Astrocyte of the spinal cord (primary cell): ENCODE data around the gene GRHL1.

Source experiments
- DNase-seq: peaks from one replicate; pipeline ENCODE4 v3.0.0; 2011; ENCODE audit warnings: low read depth, low spot score
- H3K4me3 ChIP-seq: 2 replicates; pipeline ENCODE4 v1.5.1; 2011; ENCODE audit warnings: low read depth, mild to moderate bottlenecking, low read length, moderate library complexity
- in situ Hi-C: cut with HindIII; loops from 2 replicates; pipeline ENCODE4 v1.10.0; 2017; ENCODE audit warnings: low sequenced_read_pairs
- TF ChIP-seq, protein P1 (sequence below): IDR thresholded peaks from 2 replicates; pipeline ENCODE4 v1.5.1; 2012; ENCODE audit warnings: low read depth, mild to moderate bottlenecking, low read length, inconsistent platforms

Gene GRHL1

GRCh38 chr2:9990736-9991135 lies 39.2 kb downstream of the GRHL1 start:
- TF ChIP-seq, protein P1, sequence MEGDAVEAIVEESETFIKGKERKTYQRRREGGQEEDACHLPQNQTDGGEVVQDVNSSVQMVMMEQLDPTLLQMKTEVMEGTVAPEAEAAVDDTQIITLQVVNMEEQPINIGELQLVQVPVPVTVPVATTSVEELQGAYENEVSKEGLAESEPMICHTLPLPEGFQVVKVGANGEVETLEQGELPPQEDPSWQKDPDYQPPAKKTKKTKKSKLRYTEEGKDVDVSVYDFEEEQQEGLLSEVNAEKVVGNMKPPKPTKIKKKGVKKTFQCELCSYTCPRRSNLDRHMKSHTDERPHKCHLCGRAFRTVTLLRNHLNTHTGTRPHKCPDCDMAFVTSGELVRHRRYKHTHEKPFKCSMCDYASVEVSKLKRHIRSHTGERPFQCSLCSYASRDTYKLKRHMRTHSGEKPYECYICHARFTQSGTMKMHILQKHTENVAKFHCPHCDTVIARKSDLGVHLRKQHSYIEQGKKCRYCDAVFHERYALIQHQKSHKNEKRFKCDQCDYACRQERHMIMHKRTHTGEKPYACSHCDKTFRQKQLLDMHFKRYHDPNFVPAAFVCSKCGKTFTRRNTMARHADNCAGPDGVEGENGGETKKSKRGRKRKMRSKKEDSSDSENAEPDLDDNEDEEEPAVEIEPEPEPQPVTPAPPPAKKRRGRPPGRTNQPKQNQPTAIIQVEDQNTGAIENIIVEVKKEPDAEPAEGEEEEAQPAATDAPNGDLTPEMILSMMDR, result no peak
- in situ Hi-C loops, result no loop called here

GRCh38 chr2:9991221-9991620 lies 39.7 kb downstream of the GRHL1 start:
- in situ Hi-C loops, result no loop called here
- TF ChIP-seq, protein P1, result no peak
- no peak for DNase-seq
- H3K4me3 ChIP-seq, result no peak overlapping the region

More at GRCh38 chr2:9990736-9991135, 39.2 kb downstream of the GRHL1 start:
- no peak overlapping the region for H3K4me3 ChIP-seq
- DNase-seq, result no peak

DNA sequence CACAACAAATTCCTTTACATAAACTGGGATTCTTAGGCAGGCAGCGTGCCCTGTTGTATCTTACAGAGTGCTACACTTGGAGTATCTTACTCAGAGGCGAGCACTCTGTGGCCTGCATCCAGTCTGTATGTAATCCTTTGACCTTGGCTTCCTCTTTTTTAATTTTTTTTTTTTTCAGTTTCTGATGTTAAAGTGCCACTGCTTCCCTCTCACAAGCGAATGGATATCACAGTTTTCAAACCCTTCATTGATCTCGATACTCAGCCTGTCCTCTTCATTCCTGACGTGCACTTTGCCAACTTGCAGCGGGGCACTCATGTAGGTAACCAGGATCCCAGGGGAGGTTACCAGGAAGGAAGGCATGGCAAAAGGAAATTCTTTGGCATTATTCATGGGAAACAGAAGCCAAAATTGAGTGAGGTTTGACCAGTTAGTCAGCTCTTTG lies 40.4 kb downstream of the GRHL1 start:
- no peak for DNase-seq
- no peak overlapping the region for H3K4me3 ChIP-seq
- in situ Hi-C loops, result no loop called here
- TF ChIP-seq, protein P1, result no peak

DNA sequence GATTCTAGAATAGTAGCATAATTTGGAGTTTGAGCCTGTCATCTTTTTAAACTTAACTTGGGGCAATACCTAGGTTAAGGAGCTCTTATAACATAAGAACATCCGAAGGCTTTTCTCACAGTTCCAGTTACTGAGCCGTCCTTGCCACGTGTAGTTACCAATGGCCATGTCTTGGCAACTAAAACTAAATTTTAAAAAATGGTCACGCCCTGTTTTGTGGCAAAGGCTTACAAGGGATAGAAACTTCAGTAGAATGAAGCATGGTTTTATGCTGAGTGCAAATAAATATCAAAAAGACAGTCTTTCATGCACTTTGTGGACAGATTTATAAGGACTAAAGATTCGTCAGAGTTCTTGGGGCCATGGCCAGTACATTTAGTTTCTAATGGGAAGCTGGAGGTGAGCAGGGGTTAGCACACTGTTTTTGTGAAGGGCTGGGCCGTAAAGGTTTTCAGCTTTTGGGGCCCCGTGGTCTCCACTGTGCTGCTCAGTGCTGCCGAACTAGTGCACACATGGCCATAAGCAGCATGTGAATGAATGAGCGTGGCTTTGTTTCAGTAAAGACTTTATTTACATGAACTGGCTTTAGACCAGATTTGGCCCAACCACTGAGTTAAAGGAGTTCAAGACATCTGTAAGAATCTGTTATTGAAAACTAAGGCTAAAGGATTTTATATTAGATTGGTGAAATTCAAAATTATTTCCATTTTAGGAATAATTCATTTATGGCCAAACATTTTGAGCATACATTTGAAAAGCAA lies 41.1 kb downstream of the GRHL1 start:
- no peak overlapping the region for H3K4me3 ChIP-seq
- in situ Hi-C loops, result no loop called here
- TF ChIP-seq, protein P1, result no peak
- no peak for DNase-seq

- H3K4me3 ChIP-seq, result no peak overlapping the region
- in situ Hi-C loops, result no loop called here
- no peak for DNase-seq
- TF ChIP-seq, protein P1, result no peak
Measured at GRCh38 chr2:9993488-9994165, 42.1 kb downstream of the GRHL1 start.

DNA sequence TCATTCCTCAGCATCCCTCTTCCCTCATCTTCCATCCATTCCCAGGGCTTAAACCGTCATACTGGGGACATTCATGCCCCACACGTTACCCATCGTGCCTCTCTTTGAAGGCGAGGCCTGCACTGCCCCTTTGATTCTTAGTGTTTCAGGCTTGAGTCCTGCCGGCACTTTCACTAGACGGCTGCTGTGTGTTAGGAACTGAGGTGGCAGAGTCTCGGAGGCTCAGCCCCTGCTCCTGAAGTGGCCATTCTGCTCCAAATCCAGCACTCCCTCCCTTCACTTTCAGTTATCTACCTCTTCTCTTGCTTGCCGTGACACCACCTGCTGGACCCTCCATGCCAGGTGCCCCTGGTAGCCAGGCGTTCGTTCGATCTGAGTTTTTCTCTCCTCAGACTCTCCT lies 43.0 kb downstream of the GRHL1 start:
- DNase-seq, result no peak

More for the DNA sequence above, 43.0 kb downstream of the GRHL1 start:
- in situ Hi-C loops, result no loop called here
- TF ChIP-seq, protein P1, result no peak
- no peak overlapping the region for H3K4me3 ChIP-seq
